ENCODE data around the gene FGD6.

DNA sequence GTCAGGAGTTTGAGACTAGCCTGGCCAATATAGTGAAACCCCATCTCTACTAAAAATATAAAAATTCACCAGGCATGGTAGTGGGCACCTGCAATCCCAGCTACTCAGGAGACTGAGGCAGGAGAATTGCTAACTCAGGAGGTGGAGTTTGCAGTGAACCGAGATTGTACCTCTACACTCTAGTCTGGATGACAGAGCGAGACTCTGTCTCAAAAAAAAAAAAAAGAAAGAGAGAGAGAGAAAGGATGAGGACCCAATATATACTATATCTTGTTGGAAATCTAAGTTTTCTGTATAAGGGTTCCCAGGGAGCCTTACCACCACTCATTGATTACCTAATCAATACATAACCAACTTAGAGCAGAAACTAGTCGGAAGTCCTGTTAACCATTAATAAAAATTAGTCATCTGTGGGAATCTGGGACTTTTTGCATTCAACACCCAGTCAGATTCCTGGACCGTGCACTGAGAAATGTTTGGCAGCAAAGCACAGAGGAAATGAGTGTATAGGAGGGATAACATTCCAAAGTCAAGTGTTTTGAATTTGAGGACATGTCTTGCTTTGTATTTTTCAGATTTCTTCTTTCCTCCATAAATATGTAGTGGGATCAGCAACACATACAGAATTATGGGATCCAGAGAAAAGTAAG is 99.0 kb downstream of the FGD6 start:
- no peak for TF ChIP-seq CTCF (IDR thresholded peaks at IDR 0.05)
- no peak for TF ChIP-seq POLR2A (IDR thresholded peaks at IDR 0.05)
